Measurements from ENCODE around the gene ICE2.

ICE2 gene

DNA sequence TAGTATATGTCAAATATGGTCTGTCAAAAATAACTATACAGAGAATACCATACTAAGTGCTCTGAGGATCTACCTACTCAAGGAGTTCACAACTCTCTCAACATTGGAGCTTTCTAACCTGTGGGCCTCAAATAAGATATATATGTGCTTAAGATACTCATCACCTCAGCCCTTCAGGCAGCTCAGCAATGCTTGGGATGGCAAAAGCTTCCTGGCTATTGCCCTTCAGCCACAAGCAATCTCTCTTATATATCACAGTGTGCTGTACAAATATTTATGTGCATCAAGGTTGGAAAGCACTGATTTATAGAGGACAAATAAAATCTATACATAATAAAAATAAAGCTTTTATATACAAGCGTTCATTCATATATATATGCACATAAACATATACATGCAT is 40.3 kb downstream of the ICE2 start:
- Histone ChIP-seq H4K91ac (ENCODE audit: low read depth, low read length, poor library complexity) (no peak overlapping the region), H3K4me2 (ENCODE audit: insufficient read depth, low read length, poor library complexity, severe bottlenecking) (no peak overlapping the region), H3K14ac (ENCODE audit: low read length) (no peak overlapping the region), H2AFZ (ENCODE audit: low read length) (no peak overlapping the region), H3K18ac (ENCODE audit: low read length) (no peak overlapping the region), H2BK12ac (ENCODE audit: low read length) (no peak overlapping the region), H3K9ac (ENCODE audit: low read depth, low read length, poor library complexity) (no peak overlapping the region), H3K27ac (replicated peaks; ENCODE audit: low read length) (no peak overlapping the region), H2AK5ac (ENCODE audit: low read depth, low read length) (no peak overlapping the region), H4K8ac (ENCODE audit: low read depth, low read length) (no peak overlapping the region), H2BK5ac (ENCODE audit: low read length) (no peak overlapping the region), H3K9me3 (replicated peaks in 1 of 2; ENCODE audit: control insufficient read depth in 2 of 2, insufficient read depth in 1 of 2, low read depth in 1 of 2, low read length in 2 of 2) (no peaks in the 10 kb centered on the region), H3K4ac (ENCODE audit: low read length) (no peak overlapping the region), H3K79me1 (ENCODE audit: low read depth, low read length) (no peaks in the 10 kb centered on the region), H3K4me3 (ENCODE audit: low read length in 2 of 2) (no peak overlapping the region), H3K4me1 (ENCODE audit: control insufficient read depth in 2 of 2, insufficient read depth in 1 of 2, low read depth in 1 of 2, low read length in 2 of 2) (no peaks in the 10 kb centered on the region), H2BK120ac (ENCODE audit: low read depth, low read length) (no peak overlapping the region), H3K23ac (ENCODE audit: low read depth, low read length, poor library complexity) (no peak overlapping the region), H3K36me3 (replicated peaks in 1 of 2; ENCODE audit: control insufficient read depth in 2 of 2, insufficient read depth in 2 of 2, low read length in 2 of 2) (peaks cover 2 to 76% of the 10 kb centered on the region in 2 donors), H3K27me3 (ENCODE audit: control insufficient read depth in 3 of 3, insufficient read depth in 3 of 3, low read depth in 1 of 3, low read length in 3 of 3) (no peaks in the 10 kb centered on the region), H2BK15ac (ENCODE audit: low read length) (no peak overlapping the region)
- DNase-seq (ENCODE audit: low spot score) = no peak
- WGBS, 2 donors (ENCODE audit: extremely low coverage in 2 of 2, insufficient read length in 2 of 2, insufficient replicate concordance in 1 of 2) = no CpG with 5 or more reads among the region's 1 CpG

DNA sequence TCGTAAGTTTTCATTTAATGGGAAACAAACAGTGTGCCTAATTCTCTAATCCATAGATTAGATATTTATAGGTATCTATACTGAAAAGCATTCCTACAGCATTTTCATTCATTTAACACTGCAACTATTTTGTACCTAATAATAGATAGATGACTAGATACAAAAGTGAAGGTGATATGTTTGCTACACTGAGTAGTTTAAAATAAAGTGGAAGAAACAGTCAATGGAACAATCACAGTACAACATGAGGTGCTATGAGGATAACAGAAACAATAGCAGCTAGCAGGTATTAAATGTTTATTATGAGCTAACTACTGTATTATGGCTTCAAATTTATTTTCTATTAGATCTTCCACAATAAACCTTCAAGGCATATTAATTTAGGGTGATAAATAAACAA is 50.0 kb downstream of the ICE2 start:
- H2AK5ac ChIP-seq (ENCODE audit: low read depth, low read length) = no peak overlapping the region
- H3K27ac ChIP-seq (replicated peaks; ENCODE audit: low read length) = no peak overlapping the region
- no peak overlapping the region for H3K4me3 ChIP-seq (ENCODE audit: low read length in 2 of 2)
- H2BK5ac ChIP-seq (ENCODE audit: low read length) = no peak overlapping the region
- WGBS, 2 donors (ENCODE audit: extremely low coverage in 2 of 2, insufficient read length in 2 of 2, insufficient replicate concordance in 1 of 2) = no CpG with 5 or more reads among the region's 1 CpG
- DNase-seq (ENCODE audit: low spot score) = no peak
- H2BK120ac ChIP-seq (ENCODE audit: low read depth, low read length) = no peak overlapping the region
- peaks cover 5 to 7% of the 10 kb centered on the region in 2 donors for H3K4me1 ChIP-seq (ENCODE audit: control insufficient read depth in 2 of 2, insufficient read depth in 1 of 2, low read depth in 1 of 2, low read length in 2 of 2)
- no peak overlapping the region for H3K23ac ChIP-seq (ENCODE audit: low read depth, low read length, poor library complexity)
- H3K27me3 ChIP-seq (ENCODE audit: control insufficient read depth in 3 of 3, insufficient read depth in 3 of 3, low read depth in 1 of 3, low read length in 3 of 3) = no peaks in the 10 kb centered on the region
- no peak overlapping the region for H3K18ac ChIP-seq (ENCODE audit: low read length)
- H2AFZ ChIP-seq (ENCODE audit: low read length) = no peak overlapping the region
- no peak overlapping the region for H3K9ac ChIP-seq (ENCODE audit: low read depth, low read length, poor library complexity)
- peaks cover 3 to 72% of the 10 kb centered on the region in 2 donors for H3K36me3 ChIP-seq (replicated peaks in 1 of 2; ENCODE audit: control insufficient read depth in 2 of 2, insufficient read depth in 2 of 2, low read length in 2 of 2)
- H3K4ac ChIP-seq (ENCODE audit: low read length) = no peak overlapping the region
- H4K8ac ChIP-seq (ENCODE audit: low read depth, low read length) = no peak overlapping the region
- no peak overlapping the region for H4K91ac ChIP-seq (ENCODE audit: low read depth, low read length, poor library complexity)
- H3K9me3 ChIP-seq (replicated peaks in 1 of 2; ENCODE audit: control insufficient read depth in 2 of 2, insufficient read depth in 1 of 2, low read depth in 1 of 2, low read length in 2 of 2) = peaks cover 0 to 2% of the 10 kb centered on the region in 2 donors
- H3K79me1 ChIP-seq (ENCODE audit: low read depth, low read length) = no peaks in the 10 kb centered on the region
- H3K4me2 ChIP-seq (ENCODE audit: insufficient read depth, low read length, poor library complexity, severe bottlenecking) = no peak overlapping the region
- no peak overlapping the region for H2BK15ac ChIP-seq (ENCODE audit: low read length)
- H3K14ac ChIP-seq (ENCODE audit: low read length) = no peak overlapping the region
- H2BK12ac ChIP-seq (ENCODE audit: low read length) = no peak overlapping the region

DNA sequence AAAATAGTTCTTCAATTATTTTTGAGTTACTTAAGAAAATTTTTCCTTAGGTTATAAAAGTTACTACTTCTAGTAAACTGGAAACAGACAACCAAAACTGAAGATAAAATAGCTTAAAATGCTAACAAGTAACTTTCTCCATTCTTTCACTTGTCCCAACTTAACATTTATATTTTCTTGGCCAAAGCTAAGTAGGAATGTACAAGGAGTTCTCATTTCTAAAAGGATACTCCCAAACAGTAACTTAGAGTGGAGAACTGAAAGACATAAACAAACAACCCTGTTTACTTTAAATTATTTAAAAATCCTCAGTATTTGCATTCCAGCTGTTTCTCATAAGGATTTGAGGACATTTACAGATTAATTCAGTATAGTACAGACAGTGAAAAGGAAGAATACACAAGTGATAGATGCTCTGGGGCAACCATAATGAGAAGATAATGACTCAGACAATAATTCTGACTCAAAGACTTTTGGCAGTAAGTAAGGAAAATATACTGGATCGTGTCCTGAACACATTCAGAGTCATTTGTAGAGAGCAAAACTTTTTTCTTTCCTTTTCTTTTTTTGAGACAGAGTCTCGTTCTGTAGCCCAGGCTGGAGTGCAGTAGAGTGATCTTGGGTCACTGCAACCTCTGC is 52.0 kb downstream of the ICE2 start:
- H3K18ac ChIP-seq (ENCODE audit: low read length) = no peak overlapping the region
- H3K23ac ChIP-seq (ENCODE audit: low read depth, low read length, poor library complexity) = no peak overlapping the region
- H3K4me1 ChIP-seq (ENCODE audit: control insufficient read depth in 2 of 2, insufficient read depth in 1 of 2, low read depth in 1 of 2, low read length in 2 of 2) = peaks cover 5 to 15% of the 10 kb centered on the region in 2 donors
- H2BK5ac ChIP-seq (ENCODE audit: low read length) = no peak overlapping the region
- no peak overlapping the region for H2BK120ac ChIP-seq (ENCODE audit: low read depth, low read length)
- no peak overlapping the region for H3K14ac ChIP-seq (ENCODE audit: low read length)
- H3K36me3 ChIP-seq (replicated peaks in 1 of 2; ENCODE audit: control insufficient read depth in 2 of 2, insufficient read depth in 2 of 2, low read length in 2 of 2) = peaks cover 3 to 79% of the 10 kb centered on the region in 2 donors
- no peaks in the 10 kb centered on the region for H3K27me3 ChIP-seq (ENCODE audit: control insufficient read depth in 3 of 3, insufficient read depth in 3 of 3, low read depth in 1 of 3, low read length in 3 of 3)
- no peak overlapping the region for H4K8ac ChIP-seq (ENCODE audit: low read depth, low read length)
- no CpG with 5 or more reads among the region's 2 CpGs for WGBS, 2 donors (ENCODE audit: extremely low coverage in 2 of 2, insufficient read length in 2 of 2, insufficient replicate concordance in 1 of 2)
- no peak overlapping the region for H2AK5ac ChIP-seq (ENCODE audit: low read depth, low read length)
- no peak overlapping the region for H4K91ac ChIP-seq (ENCODE audit: low read depth, low read length, poor library complexity)
- no peak overlapping the region for H2BK15ac ChIP-seq (ENCODE audit: low read length)
- H3K9me3 ChIP-seq (replicated peaks in 1 of 2; ENCODE audit: control insufficient read depth in 2 of 2, insufficient read depth in 1 of 2, low read depth in 1 of 2, low read length in 2 of 2) = peaks cover 0 to 2% of the 10 kb centered on the region in 2 donors
- DNase-seq (ENCODE audit: low spot score) = no peak
- no peaks in the 10 kb centered on the region for H3K79me1 ChIP-seq (ENCODE audit: low read depth, low read length)
- no peak overlapping the region for H3K4me2 ChIP-seq (ENCODE audit: insufficient read depth, low read length, poor library complexity, severe bottlenecking)
- no peak overlapping the region for H2AFZ ChIP-seq (ENCODE audit: low read length)
- no peak overlapping the region for H3K4me3 ChIP-seq (ENCODE audit: low read length in 2 of 2)
- no peak overlapping the region for H3K27ac ChIP-seq (replicated peaks; ENCODE audit: low read length)
- H2BK12ac ChIP-seq (ENCODE audit: low read length) = no peak overlapping the region
- no peak overlapping the region for H3K9ac ChIP-seq (ENCODE audit: low read depth, low read length, poor library complexity)
- no peak overlapping the region for H3K4ac ChIP-seq (ENCODE audit: low read length)

DNA sequence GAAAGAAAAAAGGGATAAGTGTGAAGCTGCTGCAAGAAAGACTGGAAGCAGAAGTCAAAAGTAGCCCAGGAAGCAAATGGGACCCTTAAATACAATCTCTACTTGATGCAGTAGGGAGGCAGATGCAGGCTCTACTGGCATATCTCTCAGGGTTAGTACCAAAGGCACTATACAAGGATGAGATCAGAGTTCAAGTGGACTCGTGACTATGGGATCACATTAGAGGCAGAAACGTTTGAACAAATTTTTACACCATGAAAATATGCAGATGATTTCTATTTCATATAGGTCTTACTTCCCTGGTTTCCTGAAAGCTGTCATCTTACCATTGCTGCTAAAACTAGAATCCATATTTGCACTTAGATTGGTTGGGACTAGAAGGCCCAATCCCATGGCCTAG is 53.5 kb downstream of the ICE2 start:
- peaks cover 0 to 76% of the 10 kb centered on the region in 2 donors for H3K36me3 ChIP-seq (replicated peaks in 1 of 2; ENCODE audit: control insufficient read depth in 2 of 2, insufficient read depth in 2 of 2, low read length in 2 of 2)
- WGBS, 2 donors (ENCODE audit: extremely low coverage in 2 of 2, insufficient read length in 2 of 2, insufficient replicate concordance in 1 of 2) = no CpG with 5 or more reads among the region's 2 CpGs
- no peak overlapping the region for H3K23ac ChIP-seq (ENCODE audit: low read depth, low read length, poor library complexity)

More for the DNA sequence above, 53.5 kb downstream of the ICE2 start:
- Histone ChIP-seq H3K4me2 (ENCODE audit: insufficient read depth, low read length, poor library complexity, severe bottlenecking) (no peak overlapping the region), H3K18ac (ENCODE audit: low read length) (no peak overlapping the region), H2BK15ac (ENCODE audit: low read length) (no peak overlapping the region), H3K4ac (ENCODE audit: low read length) (no peak overlapping the region), H3K4me3 (ENCODE audit: low read length in 2 of 2) (no peak overlapping the region), H2BK12ac (ENCODE audit: low read length) (no peak overlapping the region), H3K14ac (ENCODE audit: low read length) (no peak overlapping the region), H3K4me1 (ENCODE audit: control insufficient read depth in 2 of 2, insufficient read depth in 1 of 2, low read depth in 1 of 2, low read length in 2 of 2) (peaks cover 5 to 15% of the 10 kb centered on the region in 2 donors), H4K91ac (ENCODE audit: low read depth, low read length, poor library complexity) (no peak overlapping the region), H4K8ac (ENCODE audit: low read depth, low read length) (no peak overlapping the region), H2AFZ (ENCODE audit: low read length) (no peak overlapping the region), H3K27me3 (ENCODE audit: control insufficient read depth in 3 of 3, insufficient read depth in 3 of 3, low read depth in 1 of 3, low read length in 3 of 3) (no peaks in the 10 kb centered on the region), H3K79me1 (ENCODE audit: low read depth, low read length) (no peaks in the 10 kb centered on the region), H3K9me3 (replicated peaks in 1 of 2; ENCODE audit: control insufficient read depth in 2 of 2, insufficient read depth in 1 of 2, low read depth in 1 of 2, low read length in 2 of 2) (peaks cover 0 to 2% of the 10 kb centered on the region in 2 donors), H2AK5ac (ENCODE audit: low read depth, low read length) (no peak overlapping the region), H2BK5ac (ENCODE audit: low read length) (no peak overlapping the region), H3K27ac (replicated peaks; ENCODE audit: low read length) (no peak overlapping the region), H2BK120ac (ENCODE audit: low read depth, low read length) (no peak overlapping the region), H3K9ac (ENCODE audit: low read depth, low read length, poor library complexity) (no peak overlapping the region)
- DNase-seq (ENCODE audit: low spot score) = no peak

Data from neuronal stem cell (in vitro differentiated cells).